OCI-LY1 (cell line): Measurements from ENCODE around the gene PMM1.

Experiments
- EZH2 ChIP-seq: fragments of 200-600 bp; sonication (generic), shearing (Covaris generic); IDR thresholded peaks from 2 replicates; pipeline ENCODE4 v1.8.0; 2017; ENCODE audit warnings: borderline replicate concordance, mixed run types, mild to moderate bottlenecking, antibody characterized with exemption, low read length, moderate library complexity, mixed read lengths
- TF ChIP-seq, protein P1 (sequence below): fragments of 200-600 bp; sonication (generic), shearing (Covaris generic); IDR thresholded peaks from 2 replicates; pipeline ENCODE4 v1.5.1; 2017; ENCODE audit warnings: mild to moderate bottlenecking, antibody characterized with exemption, low read length, moderate library complexity, mixed read lengths

DNA sequence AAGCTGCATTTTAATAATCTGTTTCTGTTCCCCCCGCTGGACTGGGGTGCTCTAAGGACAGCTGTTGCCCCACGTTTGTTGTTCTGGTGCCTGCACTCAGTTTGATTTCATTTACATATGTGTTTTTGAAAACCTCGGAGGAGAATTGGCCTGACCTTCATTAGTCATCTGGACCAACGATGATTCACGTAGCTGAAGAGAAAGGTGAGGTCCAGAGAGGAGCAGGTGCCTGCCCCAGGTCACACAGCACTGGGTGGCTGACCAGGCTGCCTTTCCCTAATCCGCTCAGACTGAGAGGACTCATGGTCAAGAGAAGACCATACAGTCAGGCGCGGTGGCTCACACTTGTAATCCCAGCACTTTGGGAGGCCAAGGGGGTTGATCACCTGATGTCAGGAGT, 25.1 kb downstream of the PMM1 start:
- TF ChIP-seq, protein P1, sequence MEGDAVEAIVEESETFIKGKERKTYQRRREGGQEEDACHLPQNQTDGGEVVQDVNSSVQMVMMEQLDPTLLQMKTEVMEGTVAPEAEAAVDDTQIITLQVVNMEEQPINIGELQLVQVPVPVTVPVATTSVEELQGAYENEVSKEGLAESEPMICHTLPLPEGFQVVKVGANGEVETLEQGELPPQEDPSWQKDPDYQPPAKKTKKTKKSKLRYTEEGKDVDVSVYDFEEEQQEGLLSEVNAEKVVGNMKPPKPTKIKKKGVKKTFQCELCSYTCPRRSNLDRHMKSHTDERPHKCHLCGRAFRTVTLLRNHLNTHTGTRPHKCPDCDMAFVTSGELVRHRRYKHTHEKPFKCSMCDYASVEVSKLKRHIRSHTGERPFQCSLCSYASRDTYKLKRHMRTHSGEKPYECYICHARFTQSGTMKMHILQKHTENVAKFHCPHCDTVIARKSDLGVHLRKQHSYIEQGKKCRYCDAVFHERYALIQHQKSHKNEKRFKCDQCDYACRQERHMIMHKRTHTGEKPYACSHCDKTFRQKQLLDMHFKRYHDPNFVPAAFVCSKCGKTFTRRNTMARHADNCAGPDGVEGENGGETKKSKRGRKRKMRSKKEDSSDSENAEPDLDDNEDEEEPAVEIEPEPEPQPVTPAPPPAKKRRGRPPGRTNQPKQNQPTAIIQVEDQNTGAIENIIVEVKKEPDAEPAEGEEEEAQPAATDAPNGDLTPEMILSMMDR, result no peak
- no peak for TF ChIP-seq EZH2
